Loucy (cell line): ENCODE measurements around the gene KAT6B.

Source experiments
- EZH2phosphoT487 ChIP-seq: fragments of 200-600 bp; IDR thresholded peaks from 2 replicates; pipeline ENCODE4 v1.6.1; 2018; ENCODE audit warnings: antibody characterized with exemption, mild to moderate bottlenecking, moderate library complexity, borderline replicate concordance
- TF ChIP-seq, protein P1 (sequence below): fragments of 200-600 bp; sonication (generic); conservative IDR thresholded peaks from 2 replicates; pipeline ENCODE4 v1.5.1; 2014; ENCODE audit warnings: mild to moderate bottlenecking, antibody characterized with exemption, low read length

DNA sequence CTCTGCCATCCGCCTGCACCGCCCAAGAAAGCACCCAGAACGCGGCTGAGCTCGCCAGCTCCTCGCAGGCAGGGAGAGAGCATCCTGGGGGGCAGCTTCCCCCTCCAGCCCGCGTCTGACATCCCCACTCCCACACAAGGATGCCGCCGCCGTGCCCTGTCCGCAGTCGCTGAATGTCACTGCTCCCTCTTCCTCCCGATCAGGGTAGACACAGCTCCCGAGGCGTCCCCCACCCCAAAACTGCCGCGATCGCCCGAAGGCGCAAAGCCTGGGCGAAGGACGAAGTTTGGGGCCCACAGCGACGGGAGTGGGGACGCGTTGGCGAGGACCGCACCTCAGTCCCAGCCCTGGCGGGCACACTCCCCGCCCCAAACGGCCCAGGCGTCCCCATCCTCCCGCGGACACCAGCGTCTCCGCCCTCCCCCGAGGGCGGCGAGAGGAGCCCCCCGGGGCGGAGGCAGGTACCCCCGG lies 1.5 kb upstream of the KAT6B start:
- TF ChIP-seq, protein P1, sequence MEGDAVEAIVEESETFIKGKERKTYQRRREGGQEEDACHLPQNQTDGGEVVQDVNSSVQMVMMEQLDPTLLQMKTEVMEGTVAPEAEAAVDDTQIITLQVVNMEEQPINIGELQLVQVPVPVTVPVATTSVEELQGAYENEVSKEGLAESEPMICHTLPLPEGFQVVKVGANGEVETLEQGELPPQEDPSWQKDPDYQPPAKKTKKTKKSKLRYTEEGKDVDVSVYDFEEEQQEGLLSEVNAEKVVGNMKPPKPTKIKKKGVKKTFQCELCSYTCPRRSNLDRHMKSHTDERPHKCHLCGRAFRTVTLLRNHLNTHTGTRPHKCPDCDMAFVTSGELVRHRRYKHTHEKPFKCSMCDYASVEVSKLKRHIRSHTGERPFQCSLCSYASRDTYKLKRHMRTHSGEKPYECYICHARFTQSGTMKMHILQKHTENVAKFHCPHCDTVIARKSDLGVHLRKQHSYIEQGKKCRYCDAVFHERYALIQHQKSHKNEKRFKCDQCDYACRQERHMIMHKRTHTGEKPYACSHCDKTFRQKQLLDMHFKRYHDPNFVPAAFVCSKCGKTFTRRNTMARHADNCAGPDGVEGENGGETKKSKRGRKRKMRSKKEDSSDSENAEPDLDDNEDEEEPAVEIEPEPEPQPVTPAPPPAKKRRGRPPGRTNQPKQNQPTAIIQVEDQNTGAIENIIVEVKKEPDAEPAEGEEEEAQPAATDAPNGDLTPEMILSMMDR: no peak
- no peak for TF ChIP-seq EZH2phosphoT487
